ENCODE data around the gene AP4S1.

- TF ChIP-seq, protein P1, sequence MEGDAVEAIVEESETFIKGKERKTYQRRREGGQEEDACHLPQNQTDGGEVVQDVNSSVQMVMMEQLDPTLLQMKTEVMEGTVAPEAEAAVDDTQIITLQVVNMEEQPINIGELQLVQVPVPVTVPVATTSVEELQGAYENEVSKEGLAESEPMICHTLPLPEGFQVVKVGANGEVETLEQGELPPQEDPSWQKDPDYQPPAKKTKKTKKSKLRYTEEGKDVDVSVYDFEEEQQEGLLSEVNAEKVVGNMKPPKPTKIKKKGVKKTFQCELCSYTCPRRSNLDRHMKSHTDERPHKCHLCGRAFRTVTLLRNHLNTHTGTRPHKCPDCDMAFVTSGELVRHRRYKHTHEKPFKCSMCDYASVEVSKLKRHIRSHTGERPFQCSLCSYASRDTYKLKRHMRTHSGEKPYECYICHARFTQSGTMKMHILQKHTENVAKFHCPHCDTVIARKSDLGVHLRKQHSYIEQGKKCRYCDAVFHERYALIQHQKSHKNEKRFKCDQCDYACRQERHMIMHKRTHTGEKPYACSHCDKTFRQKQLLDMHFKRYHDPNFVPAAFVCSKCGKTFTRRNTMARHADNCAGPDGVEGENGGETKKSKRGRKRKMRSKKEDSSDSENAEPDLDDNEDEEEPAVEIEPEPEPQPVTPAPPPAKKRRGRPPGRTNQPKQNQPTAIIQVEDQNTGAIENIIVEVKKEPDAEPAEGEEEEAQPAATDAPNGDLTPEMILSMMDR (conservative IDR thresholded peaks at IDR 0.05; ENCODE audit: low read length): no peak
- TF ChIP-seq EZH2phosphoT487 (IDR thresholded peaks at IDR 0.05; ENCODE audit: borderline replicate concordance): no peak
Observed at GRCh38 chr14:30982533-30982932, 42.9 kb upstream of the AP4S1 start.

Measured in Loucy (cell line).